ENCODE measurements around the gene SERPINA5. TPM values are rescaled to one million over a fixed set of nuclear protein-coding genes. Genes with fewer than 3 reads are reported as not detected.

The SERPINA5 gene
- polyA plus RNA-seq, 1 of the 3 experiments (the other 2 are of a cell fraction): 0.08 TPM

DNA sequence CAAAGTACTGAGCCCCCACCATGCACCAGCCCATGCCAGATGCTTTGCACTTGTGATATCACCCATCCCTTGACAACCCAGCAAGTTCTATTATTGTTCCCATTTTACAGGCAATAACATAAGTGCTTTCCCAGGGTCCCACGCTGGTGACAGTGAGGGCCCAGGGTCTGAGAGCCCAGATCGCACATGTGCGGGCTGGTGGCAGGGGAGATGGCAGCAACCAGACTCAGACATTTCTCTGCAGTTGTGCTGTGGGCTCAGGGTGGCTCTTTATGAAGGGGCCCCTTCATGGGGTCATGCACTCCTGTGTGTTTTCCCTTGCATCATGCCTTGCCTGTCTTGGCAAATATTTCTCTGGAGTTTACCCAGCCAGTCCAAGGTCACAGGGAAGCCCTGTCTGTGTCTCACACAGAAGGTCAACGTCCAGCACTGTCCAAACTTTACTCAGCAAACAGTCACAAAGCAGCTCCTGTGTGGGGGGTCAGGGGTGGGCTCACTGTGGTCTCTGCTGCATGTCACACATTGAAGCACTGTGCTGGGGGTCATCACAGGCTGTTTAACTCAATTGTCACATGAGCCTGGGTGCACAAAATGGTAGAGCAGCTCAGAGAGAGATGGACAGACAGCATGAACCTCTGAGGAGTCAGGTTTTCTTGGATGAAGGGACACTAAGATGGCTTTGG is 12.7 kb downstream of the SERPINA5 start:
- no peak overlapping the region for H3K9ac ChIP-seq
- DNase-seq: no peak
- H3K27me3 ChIP-seq (ENCODE audit: insufficient read depth): no peaks in the 10 kb centered on the region
- peaks cover 0 to 3% of the 10 kb centered on the region in 2 experiments; a peak in 3 of 4 replicates for H3K4me1 ChIP-seq (ENCODE audit: control insufficient read depth in 1 of 2, insufficient read depth in 2 of 2, low read depth in 1 of 2, low read length in 1 of 2)
- no peaks in the 10 kb centered on the region for H4K20me1 ChIP-seq (ENCODE audit: insufficient read depth)
- no peak overlapping the region for H3K4me2 ChIP-seq
- ChIA-PET CTCF (no interaction called here), POLR2A (no interaction called here)
- no peaks in the 10 kb centered on the region for H3K79me2 ChIP-seq (ENCODE audit: insufficient read depth)
- WGBS (ENCODE audit: low lambda C conversion rate): 50% methylated on average over 4 of the region's 4 CpGs
- H2AFZ ChIP-seq (ENCODE audit: low read depth): no peak overlapping the region
- no peak overlapping the region for H3K27ac ChIP-seq (ENCODE audit: low read depth in 2 of 2, low read length in 1 of 2)
- H3K36me3 ChIP-seq (replicated peaks in 1 of 2; ENCODE audit: control insufficient read depth in 1 of 2, insufficient read depth in 2 of 2, low read length in 1 of 2): no peaks in the 10 kb centered on the region
- H3K9me2 ChIP-seq: no peaks in the 10 kb centered on the region
- H3K9me3 ChIP-seq: no peaks in the 10 kb centered on the region
- no peak overlapping the region for H3K4me3 ChIP-seq (ENCODE audit: low read depth in 2 of 2, low read length in 1 of 2)
- no peak for TF ChIP-seq CHD2 (IDR thresholded peaks at IDR 0.05; ENCODE audit: low read length, partially characterized antibody)
- no peak for TF ChIP-seq ELF1 (IDR thresholded peaks at IDR 0.05)
- TF ChIP-seq, protein P1, sequence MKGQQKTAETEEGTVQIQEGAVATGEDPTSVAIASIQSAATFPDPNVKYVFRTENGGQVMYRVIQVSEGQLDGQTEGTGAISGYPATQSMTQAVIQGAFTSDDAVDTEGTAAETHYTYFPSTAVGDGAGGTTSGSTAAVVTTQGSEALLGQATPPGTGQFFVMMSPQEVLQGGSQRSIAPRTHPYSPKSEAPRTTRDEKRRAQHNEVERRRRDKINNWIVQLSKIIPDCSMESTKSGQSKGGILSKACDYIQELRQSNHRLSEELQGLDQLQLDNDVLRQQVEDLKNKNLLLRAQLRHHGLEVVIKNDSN (IDR thresholded peaks at IDR 0.05; ENCODE audit: borderline replicate concordance, low read depth): no peak
- TF ChIP-seq FOXJ3 (CRISPR knock-in tag; IDR thresholded peaks at IDR 0.05): no peak
- no peak for TF ChIP-seq RXRA (IDR thresholded peaks at IDR 0.05; ENCODE audit: borderline replicate concordance, low read depth)
- TF ChIP-seq TEAD4 (IDR thresholded peaks at IDR 0.05; ENCODE audit: borderline replicate concordance, insufficient read depth): no peak
- TF ChIP-seq NRF1 (IDR thresholded peaks at IDR 0.05; ENCODE audit: low read depth, low read length): no peak
- H3F3A ChIP-seq (replicated peaks; ENCODE audit: insufficient read depth): no peaks in the 10 kb centered on the region

DNA sequence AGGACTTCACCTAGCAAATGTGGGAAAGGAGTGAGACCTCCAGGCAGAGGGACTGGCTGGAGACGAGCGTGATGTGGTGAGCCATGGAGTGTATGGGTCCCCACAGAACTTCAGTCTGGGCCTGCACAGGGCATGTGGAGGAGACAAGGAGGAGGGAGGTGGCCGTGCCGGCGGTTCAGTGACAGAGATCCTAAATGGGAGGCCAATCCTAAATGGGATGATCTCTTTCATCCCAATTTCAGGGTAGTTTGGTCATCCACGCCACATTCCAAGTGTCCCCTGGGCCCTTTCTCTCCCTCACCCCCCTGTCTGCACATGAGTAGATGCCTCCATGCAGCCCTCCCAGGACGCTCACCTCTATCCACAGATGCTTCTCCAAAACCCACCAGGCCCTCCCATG is 13.2 kb downstream of the SERPINA5 start:
- Histone ChIP-seq H3K9me2 (no peaks in the 10 kb centered on the region), H3K27ac (ENCODE audit: low read depth in 2 of 2, low read length in 1 of 2) (no peak overlapping the region), H4K20me1 (ENCODE audit: insufficient read depth) (no peaks in the 10 kb centered on the region), H3K4me3 (ENCODE audit: low read depth in 2 of 2, low read length in 1 of 2) (no peak overlapping the region), H3K27me3 (ENCODE audit: insufficient read depth) (no peaks in the 10 kb centered on the region), H3K4me1 (ENCODE audit: control insufficient read depth in 1 of 2, insufficient read depth in 2 of 2, low read depth in 1 of 2, low read length in 1 of 2) (peaks cover 0 to 6% of the 10 kb centered on the region in 2 experiments; a peak in 3 of 4 replicates), H2AFZ (ENCODE audit: low read depth) (no peak overlapping the region), H3K4me2 (no peak overlapping the region), H3F3A (replicated peaks; ENCODE audit: insufficient read depth) (no peaks in the 10 kb centered on the region), H3K36me3 (replicated peaks in 1 of 2; ENCODE audit: control insufficient read depth in 1 of 2, insufficient read depth in 2 of 2, low read length in 1 of 2) (no peaks in the 10 kb centered on the region), H3K79me2 (ENCODE audit: insufficient read depth) (no peaks in the 10 kb centered on the region), H3K9ac (no peak overlapping the region), H3K9me3 (no peaks in the 10 kb centered on the region)
- TF ChIP-seq YY1 (IDR thresholded peaks at IDR 0.05; ENCODE audit: low read depth) (no peak), GABPA (IDR thresholded peaks at IDR 0.05; ENCODE audit: low read depth) (no peak), NRF1 (IDR thresholded peaks at IDR 0.05; ENCODE audit: low read depth, low read length) (no peak), TAF1 (IDR thresholded peaks at IDR 0.05; ENCODE audit: borderline replicate concordance, low read depth, low read length) (no peak)
- TF ChIP-seq, protein P1 (IDR thresholded peaks at IDR 0.05; ENCODE audit: borderline replicate concordance, low read depth): no peak
- TF ChIP-seq, protein P2, sequence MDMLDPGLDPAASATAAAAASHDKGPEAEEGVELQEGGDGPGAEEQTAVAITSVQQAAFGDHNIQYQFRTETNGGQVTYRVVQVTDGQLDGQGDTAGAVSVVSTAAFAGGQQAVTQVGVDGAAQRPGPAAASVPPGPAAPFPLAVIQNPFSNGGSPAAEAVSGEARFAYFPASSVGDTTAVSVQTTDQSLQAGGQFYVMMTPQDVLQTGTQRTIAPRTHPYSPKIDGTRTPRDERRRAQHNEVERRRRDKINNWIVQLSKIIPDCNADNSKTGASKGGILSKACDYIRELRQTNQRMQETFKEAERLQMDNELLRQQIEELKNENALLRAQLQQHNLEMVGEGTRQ (IDR thresholded peaks at IDR 0.05; ENCODE audit: borderline replicate concordance, low read depth, low read length): no peak
- POLR2A ChIA-PET: no interaction called here
- no peak for DNase-seq
- WGBS (ENCODE audit: low lambda C conversion rate): 80% methylated on average over 7 of the region's 7 CpGs
- CTCF ChIA-PET: no interaction called here

Data from SK-N-SH (cell line).